Measurements from ENCODE around the gene PDE4A. TPM values are rescaled to one million over a fixed set of nuclear protein-coding genes. Genes with fewer than 3 reads are reported as not detected.

The PDE4A gene
- total RNA-seq, 4 donors from 2014 or later = 3.7 to 7.9 (median 5.6) TPM

DNA sequence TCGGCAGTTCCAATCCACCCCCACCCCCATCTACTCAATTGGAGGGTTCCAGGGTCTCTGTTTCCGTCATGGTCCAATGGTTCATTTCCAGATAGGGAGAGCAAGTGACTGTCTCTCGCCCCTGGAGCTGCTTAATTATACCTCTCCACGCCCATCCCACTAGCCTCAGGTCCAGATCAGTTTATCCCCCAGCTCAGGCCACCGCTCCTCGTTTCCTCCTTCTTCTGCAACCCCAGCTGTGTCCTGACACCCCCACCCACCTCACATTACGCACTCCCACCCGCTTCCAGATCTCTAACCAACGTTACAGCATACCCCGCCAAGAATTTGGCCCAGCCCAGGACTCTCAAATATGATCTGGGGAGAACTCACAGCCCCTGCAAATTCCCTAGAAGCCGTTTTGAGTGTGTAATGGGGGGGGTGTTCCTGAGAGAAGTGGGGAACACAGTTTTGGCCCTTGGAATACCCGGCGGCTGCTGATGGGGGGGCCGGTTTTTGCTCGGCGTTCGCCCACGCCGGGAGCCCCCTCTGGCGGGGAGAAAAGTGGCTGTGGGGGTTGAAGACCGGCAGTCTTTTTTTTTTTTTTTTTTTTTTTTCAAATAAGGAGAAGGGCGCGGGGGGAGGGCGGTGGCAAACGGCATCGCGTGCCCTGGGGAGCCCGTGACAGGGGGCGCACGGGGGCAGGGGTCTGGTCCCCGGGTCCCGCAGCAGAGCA is 1.7 kb upstream of the PDE4A start:
- peaks cover 68% of the 10 kb centered on the region for H3K27me3 ChIP-seq
- no peak overlapping the region for H3K27ac ChIP-seq
- peak overlapping the region; percentile 38 for H3K4me3 ChIP-seq
- H3K9me3 ChIP-seq = no peaks in the 10 kb centered on the region
- DNase-seq (ENCODE audit: low spot score in 2 of 2) = no peak
- no peaks in the 10 kb centered on the region for H3K36me3 ChIP-seq
- peaks cover 57% of the 10 kb centered on the region for H3K4me1 ChIP-seq
- TF ChIP-seq, protein P1, sequence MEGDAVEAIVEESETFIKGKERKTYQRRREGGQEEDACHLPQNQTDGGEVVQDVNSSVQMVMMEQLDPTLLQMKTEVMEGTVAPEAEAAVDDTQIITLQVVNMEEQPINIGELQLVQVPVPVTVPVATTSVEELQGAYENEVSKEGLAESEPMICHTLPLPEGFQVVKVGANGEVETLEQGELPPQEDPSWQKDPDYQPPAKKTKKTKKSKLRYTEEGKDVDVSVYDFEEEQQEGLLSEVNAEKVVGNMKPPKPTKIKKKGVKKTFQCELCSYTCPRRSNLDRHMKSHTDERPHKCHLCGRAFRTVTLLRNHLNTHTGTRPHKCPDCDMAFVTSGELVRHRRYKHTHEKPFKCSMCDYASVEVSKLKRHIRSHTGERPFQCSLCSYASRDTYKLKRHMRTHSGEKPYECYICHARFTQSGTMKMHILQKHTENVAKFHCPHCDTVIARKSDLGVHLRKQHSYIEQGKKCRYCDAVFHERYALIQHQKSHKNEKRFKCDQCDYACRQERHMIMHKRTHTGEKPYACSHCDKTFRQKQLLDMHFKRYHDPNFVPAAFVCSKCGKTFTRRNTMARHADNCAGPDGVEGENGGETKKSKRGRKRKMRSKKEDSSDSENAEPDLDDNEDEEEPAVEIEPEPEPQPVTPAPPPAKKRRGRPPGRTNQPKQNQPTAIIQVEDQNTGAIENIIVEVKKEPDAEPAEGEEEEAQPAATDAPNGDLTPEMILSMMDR (IDR thresholded peaks at IDR 0.05) = no peak
- 3% methylated on average over 25 of the region's 32 CpGs for WGBS

DNA sequence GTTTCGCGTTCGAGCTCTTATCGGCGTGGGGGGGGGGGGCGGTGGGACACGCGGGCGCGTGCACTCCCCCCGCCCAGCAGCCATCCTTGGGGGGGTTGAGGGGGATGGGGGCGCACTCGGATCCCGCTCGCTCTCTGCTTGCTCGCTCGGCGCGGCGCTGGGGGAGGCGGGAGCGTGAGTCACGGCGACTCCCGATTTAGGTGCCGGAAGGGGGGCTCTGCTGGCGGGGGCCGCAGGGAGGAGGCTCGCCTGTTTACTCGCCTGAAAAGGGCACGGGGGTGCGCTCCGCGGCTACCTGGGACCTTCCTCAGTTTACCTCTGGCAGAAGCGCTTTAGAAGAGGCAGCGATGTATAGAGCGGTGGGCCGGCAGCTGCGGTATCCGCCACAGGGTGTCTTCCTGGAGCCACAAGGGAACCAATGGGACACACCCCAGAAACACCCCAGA is 1.1 kb upstream of the PDE4A start:
- no peak for DNase-seq (ENCODE audit: low spot score in 2 of 2)
- TF ChIP-seq POLR2A (IDR thresholded peaks at IDR 0.05) (no peak), EP300 (IDR thresholded peaks at IDR 0.05) (no peak), POLR2AphosphoS5 (IDR thresholded peaks at IDR 0.05) (no peak)
- TF ChIP-seq, protein P1 (IDR thresholded peaks at IDR 0.05) = no peak
- Histone ChIP-seq H3K27ac (no peak overlapping the region), H3K36me3 (no peaks in the 10 kb centered on the region), H3K4me1 (peaks cover 63% of the 10 kb centered on the region), H3K4me3 (peak overlapping the region; percentile 38), H3K9me3 (no peaks in the 10 kb centered on the region), H3K27me3 (peaks cover 73% of the 10 kb centered on the region)
- WGBS = 2% methylated on average over 10 of the region's 40 CpGs

DNA sequence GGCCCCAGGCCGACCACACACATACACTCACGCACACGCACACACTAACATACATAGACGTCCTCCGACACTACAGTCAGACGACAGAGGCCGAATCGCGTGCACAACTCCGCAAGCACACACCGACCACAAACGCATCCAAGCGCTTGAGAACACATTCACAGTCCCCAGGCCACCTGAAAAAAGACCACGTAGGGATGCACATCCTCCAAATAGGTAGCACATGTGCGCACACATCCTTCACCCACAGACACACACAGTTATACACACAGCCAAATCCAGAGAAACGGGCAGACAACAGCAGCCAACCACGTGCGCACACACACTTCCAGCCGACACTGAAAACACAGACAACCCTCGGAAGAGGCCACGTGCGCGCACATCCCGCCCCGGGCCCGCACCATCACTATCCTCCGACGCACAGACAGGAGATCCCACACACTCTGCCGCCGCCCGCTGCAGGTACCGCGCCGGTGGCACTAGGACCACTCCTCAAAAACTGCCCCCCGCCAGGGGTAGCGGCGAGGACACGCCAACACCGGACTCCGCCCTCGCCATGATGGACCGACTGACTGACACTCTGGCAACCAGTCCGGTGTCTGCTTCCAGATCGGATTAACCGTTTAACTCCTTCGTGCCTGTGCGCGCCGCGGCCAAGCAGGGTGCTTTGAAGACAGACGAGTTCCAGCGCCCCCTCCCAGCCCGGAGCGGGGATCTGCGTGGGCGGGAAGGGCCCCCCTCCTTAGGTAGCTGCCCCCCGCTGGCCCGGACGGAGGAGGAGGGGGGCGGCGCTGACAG is 493 bp upstream of the PDE4A start:
- H3K27me3 ChIP-seq = peaks cover 80% of the 10 kb centered on the region
- no peaks in the 10 kb centered on the region for H3K36me3 ChIP-seq
- H3K27ac ChIP-seq = no peak overlapping the region
- H3K4me3 ChIP-seq = peak overlapping the region; percentile 38
- DNase-seq (ENCODE audit: low spot score in 2 of 2) = no peak
- TF ChIP-seq POLR2AphosphoS5 (IDR thresholded peaks at IDR 0.05) = no peak
- no peak for TF ChIP-seq POLR2A (IDR thresholded peaks at IDR 0.05)
- TF ChIP-seq, protein P1 (IDR thresholded peaks at IDR 0.05) = no peak
- no peak for TF ChIP-seq EP300 (IDR thresholded peaks at IDR 0.05)
- WGBS = 0% methylated on average over 3 of the region's 61 CpGs
- peaks cover 69% of the 10 kb centered on the region for H3K4me1 ChIP-seq
- no peaks in the 10 kb centered on the region for H3K9me3 ChIP-seq

DNA sequence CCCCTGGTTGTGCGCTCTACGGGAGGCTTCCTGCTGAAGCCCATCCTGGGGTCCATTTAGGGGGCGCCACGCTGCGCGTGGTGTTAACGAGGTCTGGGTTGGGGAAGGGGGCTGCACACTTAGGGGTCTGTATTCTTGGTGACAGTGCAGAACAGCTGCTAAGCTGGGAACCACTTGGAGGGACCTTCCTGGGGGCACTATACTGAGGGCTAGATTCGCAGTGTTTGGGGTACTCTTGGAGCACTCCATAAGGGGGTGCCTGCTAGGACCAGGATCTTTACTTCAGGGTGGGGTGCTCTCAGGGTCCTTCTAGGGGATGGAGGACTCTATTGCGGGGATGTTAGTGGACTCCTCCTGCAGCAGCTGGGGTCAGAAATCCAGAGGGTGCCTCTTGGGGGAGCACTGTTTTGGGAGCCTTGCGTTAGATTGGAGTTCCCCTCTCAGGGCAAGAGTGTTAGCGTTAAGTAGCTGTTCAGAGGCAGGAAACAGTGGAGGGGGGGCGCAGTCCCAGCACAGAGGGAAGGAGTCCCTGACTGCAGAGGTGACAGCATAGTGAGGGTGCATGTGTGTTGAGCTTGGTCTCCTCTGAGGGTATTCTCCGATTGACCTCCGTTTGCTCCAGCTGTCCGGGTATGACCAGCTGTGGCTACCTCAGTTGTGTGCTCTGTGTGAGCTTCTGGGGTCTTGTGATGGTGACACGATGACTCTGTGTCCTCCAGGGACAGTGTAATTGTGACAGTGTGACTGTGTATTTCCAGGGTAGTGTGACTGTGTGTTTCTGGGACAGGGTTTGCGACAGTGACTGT is 1.1 kb downstream of the PDE4A start:
- no peak for DNase-seq (ENCODE audit: low spot score in 2 of 2)
- Histone ChIP-seq H3K4me1 (peaks cover 64% of the 10 kb centered on the region), H3K9me3 (no peaks in the 10 kb centered on the region), H3K4me3 (no peak overlapping the region), H3K27ac (no peak overlapping the region), H3K27me3 (peaks cover 87% of the 10 kb centered on the region), H3K36me3 (no peaks in the 10 kb centered on the region)
- 29% methylated on average over 7 of the region's 17 CpGs for WGBS
- no peak for TF ChIP-seq EP300 (IDR thresholded peaks at IDR 0.05)
- TF ChIP-seq, protein P1 (IDR thresholded peaks at IDR 0.05) = no peak
- TF ChIP-seq POLR2AphosphoS5 (IDR thresholded peaks at IDR 0.05) = no peak
- no peak for TF ChIP-seq POLR2A (IDR thresholded peaks at IDR 0.05)

Measured in suprapubic skin (tissue), 4 donors.